GM12892 (cell line): ENCODE data around the gene IL17RA.
"Not testable (repeated sequence)": the region's sequence is repeated elsewhere in the genome, so short reads cannot be mapped to it uniquely, and the experiment has no call there.

Source experiments
- DNase-seq: peaks from one replicate; pipeline ENCODE4 v3.0.0; 2011; ENCODE audit not compliant: insufficient read length
- FAIRE-seq: peaks from 2 replicates; lab custom pipeline; 2011; peaks lifted over from hg19 to GRCh38; lab: Jason Lieb, UNC
- POLR2A ChIP-seq: IDR thresholded peaks from 2 replicates; pipeline ENCODE4 v1.6.1; 2011; ENCODE audit warnings: low read depth, low read length, control low read depth
- POLR2AphosphoS5 ChIP-seq: IDR thresholded peaks from 2 replicates; pipeline ENCODE4 v1.6.1; 2011; ENCODE audit warnings: low read depth, low read length, control low read depth
- TAF1 ChIP-seq: IDR thresholded peaks from 2 replicates; pipeline ENCODE4 v1.6.1; 2011; ENCODE audit warnings: low read depth, mild to moderate bottlenecking, control low read depth, low read length, borderline replicate concordance

Gene IL17RA

GRCh38 chr22:17137861-17138425 lies 53.1 kb downstream of the IL17RA start:
- TF ChIP-seq TAF1 (no peak), POLR2AphosphoS5 (no peak), POLR2A (no peak)
- no peak for FAIRE-seq

GRCh38 chr22:17138513-17138912 lies 53.7 kb downstream of the IL17RA start:
- FAIRE-seq (no peak), DNase-seq (no peak)
- TF ChIP-seq POLR2A (no peak), TAF1 (no peak), POLR2AphosphoS5 (no peak)

More at GRCh38 chr22:17137861-17138425, 53.1 kb downstream of the IL17RA start:
- no peak for DNase-seq

- FAIRE-seq, result no peak
- DNase-seq, result no peak
- TF ChIP-seq POLR2AphosphoS5 (no peak), TAF1 (no peak), POLR2A (no peak)
Measured at GRCh38 chr22:17140022-17140421, 55.2 kb downstream of the IL17RA start.

GRCh38 chr22:17140826-17141766 lies 56.3 kb downstream of the IL17RA start:
- TF ChIP-seq TAF1, result no peak
- no peak for DNase-seq
- no peak for FAIRE-seq

GRCh38 chr22:17143101-17143500 lies 58.3 kb downstream of the IL17RA start:
- no peak for FAIRE-seq
- DNase-seq, result no peak
- TF ChIP-seq POLR2AphosphoS5 (no peak), TAF1 (no peak), POLR2A (no peak)

GRCh38 chr22:17143826-17144225 lies 59.0 kb downstream of the IL17RA start:
- DNase-seq, result no peak
- TF ChIP-seq TAF1, result no peak
- no peak for TF ChIP-seq POLR2AphosphoS5
- no peak for TF ChIP-seq POLR2A
- FAIRE-seq, result no peak

GRCh38 chr22:17145021-17145680 lies 60.4 kb downstream of the IL17RA start:
- no peak for FAIRE-seq

GRCh38 chr22:17147458-17147857 lies 62.7 kb downstream of the IL17RA start:
- not testable (repeated sequence) for FAIRE-seq, DNase-seq

More at GRCh38 chr22:17145021-17145680, 60.4 kb downstream of the IL17RA start:
- DNase-seq, result no peak
- TF ChIP-seq TAF1 (no peak), POLR2AphosphoS5 (no peak), POLR2A (no peak)

- DNase-seq, result no peak
- FAIRE-seq, result no peak
- TF ChIP-seq TAF1 (no peak), POLR2A (no peak), POLR2AphosphoS5 (no peak)
Measured at GRCh38 chr22:17149076-17149815, 64.4 kb downstream of the IL17RA start.

GRCh38 chr22:17152340-17152739 lies 67.5 kb downstream of the IL17RA start:
- TF ChIP-seq TAF1 (no peak), POLR2AphosphoS5 (no peak), POLR2A (no peak)
- DNase-seq (no peak), FAIRE-seq (no peak)

GRCh38 chr22:17152971-17153370 lies 68.2 kb downstream of the IL17RA start:
- no peak for FAIRE-seq
- DNase-seq, result no peak
- TF ChIP-seq TAF1 (no peak), POLR2A (no peak), POLR2AphosphoS5 (no peak)
